Mucosa of descending colon (tissue), 3 donors: ENCODE data around the gene SLC7A4. TPM values are rescaled to one million over a fixed set of nuclear protein-coding genes. Genes with fewer than 3 reads are reported as not detected.

Source experiments
- ATAC-seq: fragments of 200-7000 bp; cut with Tn5 transposase; one replicate; pipeline ENCODE4 v1.9.1; 2020; ENCODE audit warnings: mild to moderate bottlenecking, moderate library complexity
- DNase-seq, 3 donors: peaks; one replicate each; pipeline ENCODE4 v3.0.0-alpha.2; 2020
- H3K36me3 ChIP-seq: fragments of 200-600 bp; one replicate; pipeline ENCODE4 v1.8.0; 2021; ENCODE audit warnings: low read depth, mild to moderate bottlenecking
- H3K4me1 ChIP-seq: fragments of 200-600 bp; one replicate; pipeline ENCODE4 v1.8.0; 2021; ENCODE audit warnings: low read depth, mild to moderate bottlenecking
- H3K4me3 ChIP-seq: fragments of 200-600 bp; one replicate; pipeline ENCODE4 v1.8.0; 2021; ENCODE audit warnings: mild to moderate bottlenecking
- H3K9me3 ChIP-seq: fragments of 200-600 bp; one replicate; pipeline ENCODE4 v1.8.0; 2021; ENCODE audit warnings: mild to moderate bottlenecking
- intact Hi-C, 2 donors: fragments of 100-400 bp; cut with DNase I in 1 of 2; cut with micrococcal nuclease in 1 of 2; formaldehyde crosslinking; loops; one replicate each; pipeline versions ENCODE4 v1.11.0 to v1.11.1; 2022; cut with DNase I, micrococcal nuclease
- total RNA-seq, 3 donors: library from RNA; stranded (reverse); fragmentation: NEBNext Ultra II Directional in 2 of 3; extraction: Animal tissue kit (Norgen Biotek cat#: 25700) in 2 of 3; gene quantifications; one replicate each; pipeline versions ENCODE4 v1.2.1 to v1.2.4, GENCODE V29; 2021 to 2023
- TF ChIP-seq, protein P1 (sequence below): fragments of 200-600 bp; IDR thresholded peaks from one replicate; pipeline ENCODE4 v1.8.0; 2022; ENCODE audit warnings: antibody characterized with exemption, mild to moderate bottlenecking
- donor health status: DM: no; HTN: no; CAD: no; lungs with moderate emphysema.
- donor health status: DM: no; HTN: no; CAD: no.
- donor health status: DM: no; HTN: yes; CAD: no.

The SLC7A4 gene
- total RNA-seq, 3 donors from 2014 or later, result 1.4 to 4.0 (median 2.4) TPM

DNA sequence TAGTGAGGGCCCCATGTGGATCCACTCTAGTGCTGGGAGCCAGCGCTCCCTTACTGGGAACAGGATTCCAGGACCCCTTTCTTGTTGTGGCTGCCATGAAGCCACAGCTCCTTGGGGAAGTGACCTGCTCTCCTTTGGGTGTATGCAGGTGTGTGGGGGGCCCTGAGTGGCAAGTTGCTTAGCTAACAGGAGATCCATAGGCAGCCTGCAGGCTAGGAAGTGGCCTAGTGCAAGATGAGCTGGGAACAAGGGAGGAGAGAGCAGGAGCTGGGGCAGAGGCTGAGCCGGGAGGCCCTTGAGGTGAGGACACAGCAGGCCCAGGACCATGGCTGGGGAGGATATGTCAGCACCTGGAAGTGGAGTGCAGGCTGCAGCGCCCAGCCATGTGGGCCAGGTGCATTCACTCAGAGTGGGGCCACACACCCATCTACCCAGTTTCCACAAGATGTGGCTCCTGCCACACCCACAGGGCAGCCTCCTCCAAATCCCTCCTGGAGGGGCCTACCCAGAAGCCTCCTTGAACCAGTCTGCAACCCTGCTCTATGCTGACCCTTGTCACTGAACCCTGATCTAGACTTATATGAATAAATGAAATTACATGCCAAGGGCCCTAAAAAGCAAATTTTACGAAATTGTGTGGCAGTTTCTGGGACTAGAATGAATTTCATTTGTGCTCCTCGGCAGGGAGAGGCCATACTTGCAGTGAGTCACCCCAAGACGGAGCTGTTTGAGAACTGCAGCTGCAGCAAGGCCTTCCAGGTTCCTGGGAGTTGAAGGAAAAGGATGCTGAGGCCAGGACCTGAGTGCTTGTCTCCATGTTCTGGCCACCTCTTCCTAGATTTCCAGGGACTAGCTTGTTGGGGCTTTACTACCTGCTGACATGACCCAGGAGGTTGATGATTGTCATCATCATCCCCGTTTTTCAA lies 33.7 kb downstream of the SLC7A4 start:
- no peak for ATAC-seq
- no peaks in the 10 kb centered on the region for H3K9me3 ChIP-seq
- no peaks in the 10 kb centered on the region for H3K36me3 ChIP-seq
- TF ChIP-seq, protein P1, sequence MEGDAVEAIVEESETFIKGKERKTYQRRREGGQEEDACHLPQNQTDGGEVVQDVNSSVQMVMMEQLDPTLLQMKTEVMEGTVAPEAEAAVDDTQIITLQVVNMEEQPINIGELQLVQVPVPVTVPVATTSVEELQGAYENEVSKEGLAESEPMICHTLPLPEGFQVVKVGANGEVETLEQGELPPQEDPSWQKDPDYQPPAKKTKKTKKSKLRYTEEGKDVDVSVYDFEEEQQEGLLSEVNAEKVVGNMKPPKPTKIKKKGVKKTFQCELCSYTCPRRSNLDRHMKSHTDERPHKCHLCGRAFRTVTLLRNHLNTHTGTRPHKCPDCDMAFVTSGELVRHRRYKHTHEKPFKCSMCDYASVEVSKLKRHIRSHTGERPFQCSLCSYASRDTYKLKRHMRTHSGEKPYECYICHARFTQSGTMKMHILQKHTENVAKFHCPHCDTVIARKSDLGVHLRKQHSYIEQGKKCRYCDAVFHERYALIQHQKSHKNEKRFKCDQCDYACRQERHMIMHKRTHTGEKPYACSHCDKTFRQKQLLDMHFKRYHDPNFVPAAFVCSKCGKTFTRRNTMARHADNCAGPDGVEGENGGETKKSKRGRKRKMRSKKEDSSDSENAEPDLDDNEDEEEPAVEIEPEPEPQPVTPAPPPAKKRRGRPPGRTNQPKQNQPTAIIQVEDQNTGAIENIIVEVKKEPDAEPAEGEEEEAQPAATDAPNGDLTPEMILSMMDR, result no peak
- H3K4me3 ChIP-seq, result no peak overlapping the region
- peak in 1 of 3 donors; percentile 48 for DNase-seq
- intact Hi-C loops, result no loop called here
- H3K4me1 ChIP-seq, result peaks cover 28% of the 10 kb centered on the region

DNA sequence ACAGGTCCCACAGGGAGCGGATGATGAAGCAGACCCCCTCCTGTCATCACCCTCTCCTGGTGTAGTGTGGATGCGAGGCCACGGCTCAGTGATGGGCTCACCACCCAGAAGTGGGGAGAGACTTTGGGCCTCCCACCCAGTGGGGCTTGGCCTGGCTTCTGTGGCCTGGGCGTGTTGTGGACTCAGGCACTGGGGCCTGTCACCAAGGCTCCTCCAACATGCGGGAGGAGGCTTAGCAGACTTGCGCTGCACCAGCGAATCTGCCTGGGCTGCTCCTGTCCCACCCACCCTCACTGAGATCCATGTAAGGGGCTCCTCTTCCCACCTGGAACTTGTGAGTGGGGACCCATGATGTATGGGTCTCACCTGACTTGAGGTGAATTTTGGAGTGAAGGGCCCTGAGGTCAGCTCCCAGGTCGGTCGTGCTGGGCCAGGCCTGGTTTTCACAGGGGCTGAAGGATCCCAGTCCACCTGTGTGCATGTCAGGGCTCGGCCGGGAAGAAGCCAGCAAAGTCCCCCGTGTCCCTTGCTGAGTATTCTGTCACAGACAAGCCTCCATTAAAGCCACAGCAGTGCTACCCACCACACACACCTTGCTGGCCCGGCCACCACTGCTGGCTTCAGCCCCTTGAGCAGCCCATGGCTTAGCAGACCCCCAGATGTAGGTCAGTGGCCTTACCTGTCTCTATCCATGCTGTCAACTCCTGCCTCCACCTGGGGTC lies 34.7 kb downstream of the SLC7A4 start:
- Histone ChIP-seq H3K4me3 (no peak overlapping the region), H3K4me1 (peaks cover 18% of the 10 kb centered on the region), H3K36me3 (no peaks in the 10 kb centered on the region), H3K9me3 (no peaks in the 10 kb centered on the region)
- peak in 1 of 3 donors; percentile 46 for DNase-seq
- ATAC-seq, result no peak
- intact Hi-C loops, result no loop called here
- TF ChIP-seq, protein P1, result no peak

DNA sequence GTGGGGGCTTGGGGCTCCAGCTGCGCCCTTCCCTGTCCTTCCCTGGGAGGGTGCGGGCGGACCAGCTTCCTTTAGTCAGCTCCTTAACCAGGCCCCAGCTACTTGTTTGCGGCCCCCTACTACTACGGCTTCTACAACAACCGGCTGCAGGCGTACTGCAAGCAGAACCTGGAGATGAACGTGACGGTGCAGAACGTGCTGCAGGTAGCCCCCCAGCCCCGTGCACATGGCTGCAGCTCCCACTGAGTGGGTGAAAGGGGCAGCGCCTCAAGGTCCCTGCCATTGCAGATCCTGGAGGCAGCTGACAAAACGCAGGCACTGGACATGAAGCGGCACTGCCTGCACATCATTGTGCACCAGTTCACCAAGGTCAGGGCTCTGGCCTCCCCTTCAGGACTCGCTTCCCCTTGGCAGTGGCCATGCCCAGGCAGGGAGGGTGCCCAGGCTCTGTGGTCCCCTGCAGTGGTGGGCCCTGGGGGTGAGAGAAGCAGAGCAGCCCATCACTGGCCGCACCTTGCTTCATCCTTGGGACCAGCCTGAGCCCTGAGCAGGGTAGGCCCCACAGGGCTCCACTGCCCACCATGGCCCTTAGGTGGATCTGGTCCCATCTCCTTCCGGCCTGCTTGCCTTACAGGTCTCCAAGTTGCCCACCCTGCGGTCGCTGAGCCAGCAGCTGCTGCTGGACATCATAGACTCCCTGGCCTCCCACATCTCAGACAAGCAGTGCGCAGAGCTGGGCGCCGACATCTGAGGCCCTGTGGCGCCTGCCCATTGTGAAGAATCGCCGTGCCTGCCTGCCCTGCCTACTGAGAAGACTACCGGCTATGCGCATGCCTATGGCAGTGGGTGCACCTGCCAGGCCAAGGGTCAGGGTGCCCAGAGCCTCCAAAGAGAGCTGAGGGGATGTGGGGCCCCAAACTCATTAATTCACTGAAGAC lies 35.5 kb downstream of the SLC7A4 start:
- TF ChIP-seq, protein P1, result no peak
- Histone ChIP-seq H3K4me3 (no peak overlapping the region), H3K36me3 (no peaks in the 10 kb centered on the region), H3K9me3 (no peaks in the 10 kb centered on the region), H3K4me1 (peaks cover 18% of the 10 kb centered on the region)
- no peak for ATAC-seq
- DNase-seq, result peak in 1 of 3 donors; percentile 34
- intact Hi-C loops, result no loop called here

DNA sequence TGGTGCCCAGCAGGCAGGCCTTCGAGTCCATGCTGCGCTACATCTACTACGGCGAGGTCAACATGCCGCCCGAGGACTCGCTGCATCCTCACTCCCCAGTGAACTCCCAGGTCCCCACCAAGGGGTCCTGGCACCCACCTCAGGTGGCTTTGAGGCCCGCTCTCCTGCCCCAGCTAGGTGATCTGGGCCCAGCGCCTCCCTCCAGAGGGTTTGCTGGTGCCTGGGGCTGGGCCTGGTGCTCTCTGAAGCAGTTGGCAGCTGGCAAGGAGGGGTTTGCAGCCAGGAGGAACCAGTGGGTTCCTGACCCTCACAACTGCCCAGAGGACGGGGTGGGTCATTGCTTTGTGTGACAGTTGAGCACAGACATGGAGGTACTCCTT lies 36.3 kb downstream of the SLC7A4 start:
- DNase-seq (no peak), ATAC-seq (no peak)
- Histone ChIP-seq H3K9me3 (no peaks in the 10 kb centered on the region), H3K36me3 (no peaks in the 10 kb centered on the region), H3K4me1 (peaks cover 17% of the 10 kb centered on the region), H3K4me3 (no peak overlapping the region)
- intact Hi-C loops, result no loop called here
- TF ChIP-seq, protein P1, result no peak

DNA sequence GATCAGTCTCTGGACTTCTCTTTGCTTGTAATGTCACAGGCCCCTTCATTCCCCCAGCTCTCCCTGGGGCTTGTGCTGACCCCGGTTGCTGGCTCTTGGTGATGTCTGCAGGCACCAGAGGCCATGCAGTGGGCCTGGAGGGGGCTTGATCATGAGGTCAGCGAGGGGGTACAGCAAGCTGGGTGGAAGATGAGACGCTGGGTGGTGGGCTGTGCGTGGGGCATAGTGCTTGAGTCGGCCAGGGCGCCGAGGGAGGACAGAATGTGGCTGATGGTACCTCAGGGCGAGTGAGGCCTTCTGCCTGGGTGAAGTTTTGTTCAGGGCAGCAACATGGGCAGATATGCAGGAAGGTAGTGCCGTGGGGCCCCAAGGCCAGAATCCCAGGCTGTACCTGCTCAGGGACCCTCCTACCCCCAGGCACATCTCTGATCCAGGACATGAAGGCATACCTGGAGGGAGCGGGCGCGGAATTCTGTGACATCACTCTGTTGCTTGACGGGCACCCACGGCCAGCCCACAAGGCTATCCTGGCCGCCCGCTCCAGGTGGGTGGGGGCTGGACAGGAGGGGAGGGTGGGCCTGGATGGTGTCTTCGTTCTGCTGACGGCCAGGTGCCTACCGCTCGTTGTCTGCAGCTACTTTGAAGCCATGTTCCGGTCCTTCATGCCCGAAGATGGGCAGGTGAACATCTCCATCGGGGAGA lies 36.9 kb downstream of the SLC7A4 start:
- ATAC-seq, result no peak

More for the DNA sequence above, 36.9 kb downstream of the SLC7A4 start:
- Histone ChIP-seq H3K4me1 (peaks cover 12% of the 10 kb centered on the region), H3K9me3 (no peaks in the 10 kb centered on the region), H3K36me3 (no peaks in the 10 kb centered on the region), H3K4me3 (no peak overlapping the region)
- TF ChIP-seq, protein P1, result no peak
- intact Hi-C loops, result no loop called here
- DNase-seq, result no peak
